Ecto neural progenitor cell (in vitro differentiated cells): ENCODE data around the gene ZNF581.

ENCODE experiments used
- DNase-seq: peaks from one replicate; pipeline ENCODE4 v3.0.0-alpha.2; 2018; ENCODE audit warnings: low spot score

The ZNF581 gene

GRCh38 chr19:55666343-55667005, 23.0 kb downstream of the ZNF581 start:
- DNase-seq, result no peak

GRCh38 chr19:55667006-55667381, 23.5 kb downstream of the ZNF581 start:
- no peak for DNase-seq

- no peak for DNase-seq
Observed at GRCh38 chr19:55667511-55667910, 24.1 kb downstream of the ZNF581 start.

GRCh38 chr19:55667958-55668357, 24.5 kb downstream of the ZNF581 start:
- no peak for DNase-seq

GRCh38 chr19:55668603-55669348, 25.3 kb downstream of the ZNF581 start:
- DNase-seq, result no peak

GRCh38 chr19:55669418-55670279, 26.2 kb downstream of the ZNF581 start:
- no peak for DNase-seq

GRCh38 chr19:55670280-55671053, 27.0 kb downstream of the ZNF581 start:
- peak; percentile 78 for DNase-seq

GRCh38 chr19:55671054-55671378, 27.6 kb downstream of the ZNF581 start:
- DNase-seq, result no peak

- DNase-seq, result no peak
Observed at GRCh38 chr19:55672418-55672817, 29.0 kb downstream of the ZNF581 start.

- DNase-seq, result no peak
Observed at GRCh38 chr19:55673465-55673864, 30.0 kb downstream of the ZNF581 start.

- no peak for DNase-seq
Observed at GRCh38 chr19:55673889-55674288, 30.4 kb downstream of the ZNF581 start.

- DNase-seq, result no peak
Observed at GRCh38 chr19:55674459-55674840, 31.0 kb downstream of the ZNF581 start.

GRCh38 chr19:55674841-55675660, 31.6 kb downstream of the ZNF581 start, which contains the start of gene EPN1:
Gene EPN1 (plus strand): TSS chr19:55675226. CDS start chr19:55678628, 3,402 bp downstream.
- DNase-seq, result peak; percentile 98

GRCh38 chr19:55675661-55676354, 32.4 kb downstream of the ZNF581 start:
- DNase-seq, result no peak

- DNase-seq, result no peak
Observed at GRCh38 chr19:55676383-55676782, 32.9 kb downstream of the ZNF581 start.

- DNase-seq, result no peak
Observed at GRCh38 chr19:55676889-55677505, 33.5 kb downstream of the ZNF581 start.

- no peak for DNase-seq
Observed at GRCh38 chr19:55677572-55678028, 34.2 kb downstream of the ZNF581 start.

- no peak for DNase-seq
Observed at GRCh38 chr19:55678121-55678671, 34.7 kb downstream of the ZNF581 start.
